Tibial nerve (tissue), 4 donors: ENCODE data around the gene IFIT1.
"Not testable (repeated sequence)": the region's sequence is repeated elsewhere in the genome, so short reads cannot be mapped to it uniquely, and the experiment has no call there.

Source experiments
- CTCF ChIP-seq, 5 experiments: fragments of 200-600 bp in 3 of 5; fragments of 450-650 bp in 2 of 5; sonication (generic) in 3 of 5; IDR thresholded peaks; one replicate each; pipeline ENCODE4 v1.5.1; 2016 to 2019; ENCODE audit warnings: antibody characterized with exemption in 5 of 5, mild to moderate bottlenecking in 3 of 5, moderate library complexity in 2 of 5
- EP300 ChIP-seq, 2 donors: sonication (generic); formaldehyde crosslinking; IDR thresholded peaks; one replicate each; pipeline ENCODE4 v1.6.1; 2017; ENCODE audit warnings: antibody characterized with exemption in 2 of 2, mild to moderate bottlenecking in 1 of 2
- POLR2A ChIP-seq, 2 donors: fragments of 450-650 bp; IDR thresholded peaks; one replicate each; pipeline ENCODE4 v1.6.1; 2017; ENCODE audit warnings: antibody characterized with exemption in 2 of 2, mild to moderate bottlenecking in 2 of 2, moderate library complexity in 2 of 2

- not testable (repeated sequence) for TF ChIP-seq CTCF, EP300, POLR2A (IDR thresholded peaks at IDR 0.05)
Measured at GRCh38 chr10:89407792-89408191, 15.4 kb downstream of the IFIT1 start.
